ENCODE measurements around the gene CCND2.

DNA sequence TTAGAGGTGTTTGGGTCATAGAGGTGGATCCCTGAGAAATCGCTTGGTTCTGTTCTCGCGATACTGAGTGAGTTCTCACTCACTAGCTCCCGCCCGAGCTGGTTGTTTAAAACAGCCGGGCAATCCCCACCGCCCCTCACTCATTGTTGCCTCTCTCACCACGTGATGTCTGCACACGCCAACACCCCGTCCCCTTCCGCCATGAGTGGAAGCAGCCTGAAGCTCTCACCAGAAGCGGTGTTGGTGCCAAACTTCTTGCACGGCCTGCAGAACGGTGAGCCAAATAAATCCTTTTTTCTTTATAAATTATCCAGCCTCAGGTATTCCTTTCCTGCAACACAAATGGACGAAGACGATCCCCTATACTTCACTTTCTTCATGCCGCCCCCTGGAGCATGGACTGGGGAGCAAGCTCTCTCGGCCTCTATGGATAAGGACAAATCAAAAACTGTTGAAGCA, 45.4 kb upstream of the CCND2 start:
- TF ChIP-seq, protein P1, sequence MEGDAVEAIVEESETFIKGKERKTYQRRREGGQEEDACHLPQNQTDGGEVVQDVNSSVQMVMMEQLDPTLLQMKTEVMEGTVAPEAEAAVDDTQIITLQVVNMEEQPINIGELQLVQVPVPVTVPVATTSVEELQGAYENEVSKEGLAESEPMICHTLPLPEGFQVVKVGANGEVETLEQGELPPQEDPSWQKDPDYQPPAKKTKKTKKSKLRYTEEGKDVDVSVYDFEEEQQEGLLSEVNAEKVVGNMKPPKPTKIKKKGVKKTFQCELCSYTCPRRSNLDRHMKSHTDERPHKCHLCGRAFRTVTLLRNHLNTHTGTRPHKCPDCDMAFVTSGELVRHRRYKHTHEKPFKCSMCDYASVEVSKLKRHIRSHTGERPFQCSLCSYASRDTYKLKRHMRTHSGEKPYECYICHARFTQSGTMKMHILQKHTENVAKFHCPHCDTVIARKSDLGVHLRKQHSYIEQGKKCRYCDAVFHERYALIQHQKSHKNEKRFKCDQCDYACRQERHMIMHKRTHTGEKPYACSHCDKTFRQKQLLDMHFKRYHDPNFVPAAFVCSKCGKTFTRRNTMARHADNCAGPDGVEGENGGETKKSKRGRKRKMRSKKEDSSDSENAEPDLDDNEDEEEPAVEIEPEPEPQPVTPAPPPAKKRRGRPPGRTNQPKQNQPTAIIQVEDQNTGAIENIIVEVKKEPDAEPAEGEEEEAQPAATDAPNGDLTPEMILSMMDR (IDR thresholded peaks at IDR 0.05; ENCODE audit: low read depth, low read length), result no peak
- no peak for TF ChIP-seq EZH2phosphoT487 (IDR thresholded peaks at IDR 0.05; ENCODE audit: low read depth)

Measured in OCI-LY3 (cell line).